ENCODE measurements around the gene DPEP1.
A peak's percentile ranks its signal among the peaks of the same experiment; 100 is the strongest.

Gene DPEP1

DNA sequence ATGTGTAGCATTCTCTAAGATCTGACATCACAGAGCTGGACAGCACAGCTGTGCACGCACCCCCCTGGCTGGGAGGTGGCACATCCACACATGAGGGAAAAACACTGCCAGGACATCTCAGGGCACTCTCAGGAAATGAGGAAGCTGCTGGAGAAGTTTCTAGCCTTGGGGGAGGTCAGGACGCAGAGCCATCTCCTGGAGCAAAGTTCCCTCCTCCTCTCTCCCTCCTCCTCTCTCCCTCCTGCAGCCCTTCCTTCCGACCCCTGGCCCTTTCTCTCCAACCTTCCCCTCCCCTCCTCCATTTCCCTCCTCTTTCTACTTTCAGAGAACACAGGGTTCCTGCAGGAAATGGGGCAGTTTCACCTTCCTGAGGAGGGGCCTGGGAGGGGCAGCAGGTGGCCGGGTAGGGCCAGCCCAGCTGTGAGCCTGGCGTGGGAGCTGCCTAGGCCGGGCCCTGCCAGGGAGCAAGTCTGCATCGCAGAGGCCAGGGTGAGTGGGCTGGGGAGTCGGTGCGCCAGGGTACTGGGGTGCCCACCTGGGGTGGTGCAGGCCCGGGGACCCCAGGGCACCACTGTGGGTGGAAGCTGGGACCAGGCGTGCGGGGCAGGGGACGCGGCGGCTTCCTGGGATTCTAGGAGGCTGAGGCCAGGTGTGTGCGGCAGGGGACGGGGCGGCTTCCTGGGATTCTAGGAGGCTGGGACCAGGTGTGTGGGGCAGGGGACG lies at the start of gene DPEP1:
Gene DPEP1, plus strand, starts transcription at position 412 of the 723 bp plus-strand sequence. CDS start 16,769 bp downstream, outside the sequence.
- H3K4me3 ChIP-seq (ENCODE audit: low read length): no peak within 1 kb of the TSS

DNA sequence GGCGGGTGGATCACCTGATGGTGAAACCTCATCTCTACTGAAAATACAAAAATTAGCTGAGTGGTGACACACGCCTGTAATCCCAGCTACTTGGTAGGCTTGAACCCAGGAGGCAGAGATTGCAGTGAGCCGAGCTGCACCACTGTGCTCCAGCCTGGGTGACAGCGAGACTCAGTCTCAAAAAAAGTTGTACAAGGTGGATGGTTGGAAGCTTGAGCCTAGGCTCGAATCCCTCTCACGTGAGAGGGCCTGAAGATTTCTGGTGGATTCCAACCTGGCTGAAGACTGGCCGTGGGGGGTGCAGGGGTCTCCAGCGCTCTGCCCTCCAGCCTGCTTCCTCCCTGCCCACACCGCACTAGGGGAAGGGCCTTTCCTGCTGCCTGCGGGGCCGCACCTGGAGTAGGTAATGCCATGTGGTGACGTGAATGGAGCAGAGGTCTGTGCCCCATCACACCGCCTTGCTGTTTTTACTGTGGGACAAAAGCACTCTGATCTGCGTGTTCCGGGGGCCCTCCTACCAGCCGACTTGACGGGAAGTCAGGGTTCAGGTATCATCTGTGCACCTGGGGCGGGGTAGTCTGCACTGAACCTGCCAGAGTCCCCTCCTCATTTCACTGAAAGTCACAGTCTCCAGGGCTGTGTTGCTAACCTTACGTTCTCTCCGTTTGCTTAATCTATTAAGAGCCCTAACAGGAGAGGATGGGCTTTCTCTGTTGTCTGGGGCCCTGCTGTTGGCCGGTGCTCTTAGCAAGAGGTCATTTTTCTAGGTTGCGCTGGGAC lies 48.8 kb upstream of the DPEP1 start:
- TF ChIP-seq, protein P1, sequence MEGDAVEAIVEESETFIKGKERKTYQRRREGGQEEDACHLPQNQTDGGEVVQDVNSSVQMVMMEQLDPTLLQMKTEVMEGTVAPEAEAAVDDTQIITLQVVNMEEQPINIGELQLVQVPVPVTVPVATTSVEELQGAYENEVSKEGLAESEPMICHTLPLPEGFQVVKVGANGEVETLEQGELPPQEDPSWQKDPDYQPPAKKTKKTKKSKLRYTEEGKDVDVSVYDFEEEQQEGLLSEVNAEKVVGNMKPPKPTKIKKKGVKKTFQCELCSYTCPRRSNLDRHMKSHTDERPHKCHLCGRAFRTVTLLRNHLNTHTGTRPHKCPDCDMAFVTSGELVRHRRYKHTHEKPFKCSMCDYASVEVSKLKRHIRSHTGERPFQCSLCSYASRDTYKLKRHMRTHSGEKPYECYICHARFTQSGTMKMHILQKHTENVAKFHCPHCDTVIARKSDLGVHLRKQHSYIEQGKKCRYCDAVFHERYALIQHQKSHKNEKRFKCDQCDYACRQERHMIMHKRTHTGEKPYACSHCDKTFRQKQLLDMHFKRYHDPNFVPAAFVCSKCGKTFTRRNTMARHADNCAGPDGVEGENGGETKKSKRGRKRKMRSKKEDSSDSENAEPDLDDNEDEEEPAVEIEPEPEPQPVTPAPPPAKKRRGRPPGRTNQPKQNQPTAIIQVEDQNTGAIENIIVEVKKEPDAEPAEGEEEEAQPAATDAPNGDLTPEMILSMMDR (conservative IDR thresholded peaks at IDR 0.05; ENCODE audit: low read depth, low read length): no peak
- no peak overlapping the region for H3K4me3 ChIP-seq (ENCODE audit: low read length)
- DNase-seq (ENCODE audit: low read depth): no peak

More for the DNA sequence above, at the start of gene DPEP1:
- TF ChIP-seq, protein P1 (conservative IDR thresholded peaks at IDR 0.05; ENCODE audit: low read depth, low read length): no peak
- DNase-seq (ENCODE audit: low read depth): no peak

DNA sequence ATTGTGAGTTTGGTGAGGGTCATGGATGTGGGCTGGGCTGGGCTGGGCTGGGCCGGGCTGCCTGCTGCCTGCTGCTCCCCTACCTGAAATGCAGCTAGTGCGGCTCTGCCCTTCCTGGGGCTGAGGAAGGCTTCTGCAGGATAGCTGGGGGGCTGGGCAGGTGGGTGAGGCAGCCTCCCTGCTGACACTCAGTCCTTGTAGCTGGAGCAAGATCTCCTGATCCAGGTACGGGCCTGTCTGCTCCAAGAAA lies 48.3 kb upstream of the DPEP1 start:
- no peak for DNase-seq (ENCODE audit: low read depth)
- TF ChIP-seq, protein P1 (conservative IDR thresholded peaks at IDR 0.05; ENCODE audit: low read depth, low read length): no peak
- H3K4me3 ChIP-seq (ENCODE audit: low read length): peak overlapping the region; percentile 36

GRCh38 chr16:89565506-89566372 lies 47.7 kb upstream of the DPEP1 start:
- H3K4me3 ChIP-seq (ENCODE audit: low read length): peak overlapping the region; percentile 36
- TF ChIP-seq, protein P1 (conservative IDR thresholded peaks at IDR 0.05; ENCODE audit: low read depth, low read length): peak; percentile 68
- DNase-seq (ENCODE audit: low read depth): no peak

DNA sequence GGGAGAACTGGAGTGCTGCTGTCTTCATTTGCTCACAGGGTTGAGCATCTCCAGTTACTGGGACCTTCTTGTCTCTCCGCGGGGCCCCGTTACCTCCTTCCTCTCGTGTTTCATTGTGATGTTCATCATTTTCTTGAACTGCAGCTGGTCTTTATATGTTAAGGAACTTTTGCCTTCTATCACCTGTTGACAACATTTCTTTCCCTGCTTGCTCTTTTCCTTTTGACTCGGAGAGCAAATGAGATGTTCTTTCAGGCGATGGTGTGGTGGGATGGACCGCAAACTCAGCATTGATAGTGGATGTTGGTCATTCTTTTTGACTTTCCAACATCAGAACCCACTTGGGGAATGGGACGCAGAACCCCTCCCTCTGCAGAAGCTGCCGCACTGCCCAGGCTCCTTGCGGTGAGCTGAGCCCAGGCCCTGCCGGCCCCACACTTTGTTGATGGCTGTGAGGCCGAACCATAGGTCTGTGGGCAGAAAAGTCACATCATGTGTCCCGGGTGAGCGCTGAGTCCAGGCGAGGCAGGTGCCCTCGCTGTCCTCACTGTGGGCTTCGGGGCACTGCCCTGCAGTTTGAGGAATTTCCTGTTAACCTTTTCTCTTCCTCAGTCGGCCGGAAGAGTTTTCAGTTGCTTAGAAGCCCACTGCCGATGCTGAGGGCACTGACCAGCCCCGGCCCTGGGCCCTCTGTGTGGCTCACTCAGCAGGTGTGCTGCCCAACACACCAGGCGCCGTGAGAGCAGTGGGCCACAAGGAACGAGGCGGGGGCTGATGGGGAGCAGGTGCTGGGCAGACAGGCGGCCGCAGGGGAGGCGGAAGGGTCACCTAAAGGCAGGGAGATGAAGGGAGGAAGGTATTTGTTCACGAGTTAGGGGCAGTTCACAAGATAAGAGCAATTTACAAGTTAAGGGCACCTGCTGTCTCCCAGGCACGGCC lies 45.5 kb upstream of the DPEP1 start:
- no peak for DNase-seq (ENCODE audit: low read depth)
- H3K4me3 ChIP-seq (ENCODE audit: low read length): no peak overlapping the region
- TF ChIP-seq, protein P1 (conservative IDR thresholded peaks at IDR 0.05; ENCODE audit: low read depth, low read length): no peak

Measured in retinal pigment epithelial cell (primary cell).